Transverse colon (tissue), 4 donors: ENCODE data around the gene BHLHE40. TPM values are rescaled to one million over a fixed set of nuclear protein-coding genes. Genes with fewer than 3 reads are reported as not detected.

Experiments used
- DNase-seq: peaks from one replicate; pipeline ENCODE4 v3.0.0-alpha.2; 2019
- H3K27ac ChIP-seq, 4 donors: fragments of 200-600 bp; sonication (generic); 2 replicates each; pipeline ENCODE4 v1.5.1; 2016 to 2018; ENCODE audit warnings: inconsistent platforms in 4 of 4
- H3K27me3 ChIP-seq: fragments of 200-600 bp; sonication (generic); 2 replicates; pipeline ENCODE4 v1.5.1; 2017; ENCODE audit warnings: inconsistent platforms
- H3K36me3 ChIP-seq, 4 donors: fragments of 200-600 bp; sonication (generic); 2 replicates each; pipeline ENCODE4 v1.5.1; 2017 to 2019; ENCODE audit warnings: inconsistent platforms in 4 of 4
- H3K4me1 ChIP-seq, 4 donors: fragments of 200-600 bp; sonication (generic); 2 replicates each; pipeline ENCODE4 v1.5.1; 2017 to 2020; ENCODE audit warnings: inconsistent platforms in 4 of 4
- H3K4me3 ChIP-seq, 4 donors: fragments of 200-600 bp; sonication (generic); 1 replicate in 1 of 4; 2 replicates in 3 of 4; pipeline versions ENCODE4 v1.5.1 to v1.6.1; 2017 to 2019; ENCODE audit warnings: inconsistent platforms in 4 of 4
- H3K9me3 ChIP-seq, 2 donors: fragments of 200-600 bp; sonication (generic); 2 replicates each; pipeline ENCODE4 v1.5.1; 2017 to 2019; ENCODE audit warnings: inconsistent platforms in 2 of 2
- EP300 ChIP-seq: sonication (generic); formaldehyde crosslinking; IDR thresholded peaks from one replicate; pipeline ENCODE4 v1.6.1; 2017; ENCODE audit warnings: antibody characterized with exemption, low read depth
- POLR2A ChIP-seq: fragments of 450-650 bp; IDR thresholded peaks from one replicate; pipeline ENCODE4 v1.6.1; 2016; ENCODE audit warnings: antibody characterized with exemption, mild to moderate bottlenecking, moderate library complexity
- POLR2AphosphoS5 ChIP-seq, 3 donors: sonication (generic); formaldehyde crosslinking; IDR thresholded peaks; one replicate each; pipeline ENCODE4 v1.6.1; 2016; ENCODE audit warnings: antibody characterized with exemption in 3 of 3
- WGBS, 2 donors: methylation state at CpG; one replicate each; pipeline ENCODE4 v1.1.5; 2018; ENCODE audit warnings: low coverage in 1 of 2; 5-methylcytosine and 5-hydroxymethylcytosine counted together
- in situ Hi-C, 4 donors: fragments of 200-750 bp; cut with MboI; loops; one replicate each; pipeline versions ENCODE4 v1.15.0 to v1.15.1; 2017; ENCODE audit warnings: low sequenced_read_pairs in 3 of 4, low pct_ligation_motif_present in 1 of 4, low pct_unique_long_range_greater_than_20kb in 1 of 4
- intact Hi-C: fragments of 100-400 bp; cut with DNase I; formaldehyde crosslinking; loops from one replicate; pipeline ENCODE4 v1.15.1; 2023; ENCODE audit warnings: low total_unique reads
- total RNA-seq, 4 donors: library from RNA; depleted of rRNA; stranded (reverse); fragments of >200 nt; gene quantifications; one replicate each; pipeline ENCODE4 v1.1.0, GENCODE V29; 2016
- TF ChIP-seq, protein P1 (sequence below), 5 experiments: fragments of 200-600 bp in 3 of 5; fragments of 450-650 bp in 2 of 5; sonication (generic) in 3 of 5; IDR thresholded peaks; 1 replicate in 2 of 5; 2 replicates in 3 of 5; pipeline ENCODE4 v1.5.1; 2016 to 2017; ENCODE audit warnings: antibody characterized with exemption in 5 of 5, inconsistent platforms in 3 of 5, mild to moderate bottlenecking in 2 of 5, moderate library complexity in 1 of 5

Gene BHLHE40
- total RNA-seq, 4 donors from 2014 or later: 13.4 to 50.9 (median 18.0) TPM

GRCh38 chr3:4980229-4981203 is 1.3 kb downstream of the BHLHE40 start:
- in situ Hi-C loops: loop anchor here in 1 of 4 donors (25.0 kb wide), 1 partner anchor 143 kb away; no protein-coding TSS in a partner anchor
- Histone ChIP-seq H3K27me3 (no peaks in the 10 kb centered on the region), H3K4me1 (peaks cover 22 to 65% (median 55%) of the 10 kb centered on the region in 4 donors), H3K4me3 (peak overlapping the region; percentile 62 to 73 (median 68)), H3K27ac (peak overlapping the region; percentile 99 to 100 (median 100)), H3K36me3 (no peaks in the 10 kb centered on the region), H3K9me3 (no peaks in the 10 kb centered on the region)
- peak; percentile 95 for DNase-seq
- WGBS, 2 donors: 3 to 17% methylated on average over 8 to 31 of the region's 32 CpGs
- intact Hi-C loops: loop anchor here (10.0 kb wide), 1 partner anchor 256 kb away; no protein-coding TSS in a partner anchor
- peak; percentile 39 for TF ChIP-seq EP300
- TF ChIP-seq POLR2A: peak; percentile 54
- peak; percentile 79 to 90 (median 89) for TF ChIP-seq POLR2AphosphoS5 (IDR thresholded peaks at IDR 0.05)
- TF ChIP-seq, protein P1, sequence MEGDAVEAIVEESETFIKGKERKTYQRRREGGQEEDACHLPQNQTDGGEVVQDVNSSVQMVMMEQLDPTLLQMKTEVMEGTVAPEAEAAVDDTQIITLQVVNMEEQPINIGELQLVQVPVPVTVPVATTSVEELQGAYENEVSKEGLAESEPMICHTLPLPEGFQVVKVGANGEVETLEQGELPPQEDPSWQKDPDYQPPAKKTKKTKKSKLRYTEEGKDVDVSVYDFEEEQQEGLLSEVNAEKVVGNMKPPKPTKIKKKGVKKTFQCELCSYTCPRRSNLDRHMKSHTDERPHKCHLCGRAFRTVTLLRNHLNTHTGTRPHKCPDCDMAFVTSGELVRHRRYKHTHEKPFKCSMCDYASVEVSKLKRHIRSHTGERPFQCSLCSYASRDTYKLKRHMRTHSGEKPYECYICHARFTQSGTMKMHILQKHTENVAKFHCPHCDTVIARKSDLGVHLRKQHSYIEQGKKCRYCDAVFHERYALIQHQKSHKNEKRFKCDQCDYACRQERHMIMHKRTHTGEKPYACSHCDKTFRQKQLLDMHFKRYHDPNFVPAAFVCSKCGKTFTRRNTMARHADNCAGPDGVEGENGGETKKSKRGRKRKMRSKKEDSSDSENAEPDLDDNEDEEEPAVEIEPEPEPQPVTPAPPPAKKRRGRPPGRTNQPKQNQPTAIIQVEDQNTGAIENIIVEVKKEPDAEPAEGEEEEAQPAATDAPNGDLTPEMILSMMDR (IDR thresholded peaks at IDR 0.05): peak; percentile 96 to 99 (median 99)

- H3K27me3 ChIP-seq: no peaks in the 10 kb centered on the region
- intact Hi-C loops (loop anchor here (10.0 kb wide), 1 partner anchor 256 kb away; no protein-coding TSS in a partner anchor), in situ Hi-C loops (loop anchor here in 1 of 4 donors (25.0 kb wide), 1 partner anchor 144 kb away; no protein-coding TSS in a partner anchor)
- H3K4me3 ChIP-seq: peak overlapping the region in 3 of 4 donors; percentile 11 to 73 (median 67)
- peak overlapping the region; percentile 99 to 100 (median 100) for H3K27ac ChIP-seq
- H3K4me1 ChIP-seq: peaks cover 27 to 71% (median 61%) of the 10 kb centered on the region in 4 donors
- TF ChIP-seq EP300 (no peak), POLR2A (no peak), POLR2AphosphoS5 (IDR thresholded peaks at IDR 0.05) (no peak)
- TF ChIP-seq, protein P1 (IDR thresholded peaks at IDR 0.05): no peak
- no peak for DNase-seq
- 2 to 19% methylated on average over 3 of the region's 3 CpGs for WGBS, 2 donors
- no peaks in the 10 kb centered on the region for H3K9me3 ChIP-seq
- no peaks in the 10 kb centered on the region for H3K36me3 ChIP-seq
Observed at GRCh38 chr3:4981294-4981664, 2.0 kb downstream of the BHLHE40 start.

GRCh38 chr3:4981665-4982494 is 2.6 kb downstream of the BHLHE40 start:
- no peak for DNase-seq
- in situ Hi-C loops: loop anchor here in 1 of 4 donors (25.0 kb wide), 1 partner anchor 145 kb away; no protein-coding TSS in a partner anchor
- intact Hi-C loops: loop anchor here (10.0 kb wide), 1 partner anchor 257 kb away; no protein-coding TSS in a partner anchor
- Histone ChIP-seq H3K36me3 (no peaks in the 10 kb centered on the region), H3K27ac (peak overlapping the region; percentile 99 to 100 (median 100)), H3K4me3 (peak overlapping the region in 3 of 4 donors; percentile 11 to 73 (median 67)), H3K4me1 (peaks cover 30 to 70% (median 63%) of the 10 kb centered on the region in 4 donors), H3K9me3 (no peaks in the 10 kb centered on the region), H3K27me3 (no peaks in the 10 kb centered on the region)
- 16 to 50% methylated on average over 3 to 8 of the region's 8 CpGs for WGBS, 2 donors
- TF ChIP-seq EP300: no peak
- TF ChIP-seq, protein P1 (IDR thresholded peaks at IDR 0.05): peak; percentile 49 to 83 (median 57)
- peak; percentile 43 to 70 (median 68) for TF ChIP-seq POLR2AphosphoS5 (IDR thresholded peaks at IDR 0.05)
